Measurements from ENCODE around the gene TUBB1.

DNA sequence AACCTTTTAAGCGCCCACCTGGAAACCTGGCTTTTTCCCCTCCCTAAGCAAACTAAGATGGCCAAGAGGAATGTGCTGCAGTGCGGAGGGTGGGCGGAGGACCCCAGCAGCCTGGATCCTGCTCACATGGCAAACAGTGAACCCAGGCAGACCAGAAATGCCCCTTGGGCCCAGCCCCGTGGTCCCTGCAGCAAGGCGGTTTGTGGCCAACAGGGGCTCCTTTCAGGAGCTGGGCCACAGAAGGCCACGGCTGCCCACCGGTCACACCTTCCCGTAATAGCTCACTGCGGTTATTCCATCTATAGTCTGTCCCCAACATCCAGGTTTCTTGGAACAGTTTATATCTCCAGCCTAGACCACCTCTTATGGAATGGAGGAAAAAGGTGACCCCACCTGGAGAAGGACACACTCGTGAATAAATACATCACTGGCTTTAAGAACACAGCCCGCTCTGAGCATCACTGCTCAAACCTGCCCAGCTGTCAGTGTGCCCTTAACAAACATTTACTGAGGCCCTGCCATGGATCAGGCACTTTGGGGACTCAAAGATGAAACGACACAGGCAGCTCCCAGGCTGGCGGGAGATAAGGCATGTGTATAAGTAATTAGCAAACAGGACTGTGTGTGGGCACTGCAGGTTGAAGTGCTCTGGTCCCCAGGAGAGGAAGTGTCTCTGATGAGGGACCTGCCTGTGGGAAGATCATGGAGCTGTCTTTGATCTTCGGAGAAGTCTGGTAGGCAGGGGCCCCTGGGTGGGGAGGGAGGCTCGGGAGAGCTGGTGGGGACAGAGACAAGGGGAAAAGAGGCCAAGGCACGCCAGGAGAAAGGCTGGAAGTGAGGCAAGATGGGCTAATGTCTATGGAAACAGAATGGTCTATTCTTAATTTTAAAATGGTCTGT, 3.2 kb upstream of the TUBB1 start:
- TF ChIP-seq EZH2 (IDR thresholded peaks at IDR 0.05; ENCODE audit: low read depth) (no peak), CTCF (conservative IDR thresholded peaks at IDR 0.05) (no peak)
